Memory B cell (primary cell): ENCODE results near the gene ALPK3.

Experiments used
- ATAC-seq: fragments of 150-1000 bp; cut with Tn5 transposase; 2 replicates; pipeline ENCODE4 v1.10.0; 2021; ENCODE audit warnings: low read depth, mild to moderate bottlenecking, moderate library complexity
- DNase-seq, 2 donors: peaks; one replicate each; pipeline ENCODE4 v3.0.0; 2022; ENCODE audit warnings: low spot score in 2 of 2
- H3K27ac Mint-ChIP-seq: one replicate; pipeline ENCODE4 v1.8.0; 2022; ENCODE audit warnings: mild to moderate bottlenecking, moderate library complexity, mixed read lengths
- H3K27me3 Mint-ChIP-seq: one replicate; pipeline ENCODE4 v1.8.0; 2022; ENCODE audit warnings: mixed read lengths
- H3K36me3 Mint-ChIP-seq: one replicate; pipeline ENCODE4 v1.8.0; 2022; ENCODE audit warnings: mild to moderate bottlenecking, mixed read lengths
- H3K4me1 Mint-ChIP-seq: one replicate; pipeline ENCODE4 v1.8.0; 2022; ENCODE audit warnings: mixed read lengths
- H3K4me3 Mint-ChIP-seq: one replicate; pipeline ENCODE4 v1.8.0; 2022; ENCODE audit warnings: mild to moderate bottlenecking, moderate library complexity, mixed read lengths
- H3K9me3 Mint-ChIP-seq: one replicate; pipeline ENCODE4 v1.8.0; 2022; ENCODE audit warnings: mixed read lengths

Gene ALPK3

DNA sequence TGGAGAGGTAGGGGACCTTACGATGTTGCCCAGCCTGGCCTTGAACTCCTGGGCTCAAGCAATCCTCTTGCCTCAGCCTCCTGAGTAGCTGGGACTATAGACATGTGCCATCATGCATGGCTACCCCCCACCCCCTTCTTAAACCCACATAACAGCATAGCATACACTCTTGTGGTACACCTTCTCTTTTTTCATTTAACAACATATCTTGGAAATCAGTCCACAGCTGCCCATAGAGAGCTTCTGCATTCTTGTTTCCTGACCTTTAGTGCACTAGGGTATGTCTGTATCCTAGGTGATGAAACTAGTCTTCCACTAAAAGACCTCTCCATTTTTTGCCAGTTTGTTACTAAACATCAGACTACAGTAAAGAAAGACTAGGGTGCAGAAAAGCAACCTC, 100.3 kb downstream of the ALPK3 start:
- Mint-ChIP-seq H3K4me1 (peaks cover 4% of the 10 kb centered on the region), H3K4me3 (no peak overlapping the region), H3K36me3 (peaks cover 4% of the 10 kb centered on the region), H3K27ac (no peak overlapping the region), H3K9me3 (no peaks in the 10 kb centered on the region), H3K27me3 (peaks cover 7% of the 10 kb centered on the region)
- ATAC-seq (no peak), DNase-seq (no peak)

- peaks cover 4% of the 10 kb centered on the region for H3K4me1 Mint-ChIP-seq
- H3K36me3 Mint-ChIP-seq: peaks cover 4% of the 10 kb centered on the region
- ATAC-seq (no peak), DNase-seq (no peak)
- H3K9me3 Mint-ChIP-seq: no peaks in the 10 kb centered on the region
- no peak overlapping the region for H3K27ac Mint-ChIP-seq
- peaks cover 7% of the 10 kb centered on the region for H3K27me3 Mint-ChIP-seq
- H3K4me3 Mint-ChIP-seq: no peak overlapping the region
Measured at GRCh38 chr15:84919106-84919667, 102.0 kb downstream of the ALPK3 start.

DNA sequence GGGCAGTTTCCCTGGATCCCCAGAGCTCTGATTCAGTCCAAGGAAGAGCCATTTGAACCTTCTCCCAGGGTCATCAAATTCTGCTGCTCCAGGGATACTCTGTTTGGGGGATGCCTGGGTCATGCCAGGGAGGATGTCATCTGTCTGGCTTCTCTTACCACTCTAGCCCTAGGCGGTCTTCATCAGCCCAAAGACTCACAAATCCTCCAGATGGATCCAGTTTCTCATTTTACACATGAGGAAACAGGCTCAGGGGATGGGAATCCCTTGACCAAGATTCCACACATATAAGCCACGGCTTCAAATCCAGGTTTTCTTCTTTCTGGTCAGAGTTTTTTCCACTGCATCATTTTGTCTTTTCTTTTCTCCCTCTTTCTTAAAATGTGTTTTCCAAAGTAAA, 104.0 kb downstream of the ALPK3 start:
- H3K4me1 Mint-ChIP-seq: no peaks in the 10 kb centered on the region
- ATAC-seq (no peak), DNase-seq (no peak)
- no peaks in the 10 kb centered on the region for H3K9me3 Mint-ChIP-seq
- H3K27ac Mint-ChIP-seq: no peak overlapping the region
- no peak overlapping the region for H3K4me3 Mint-ChIP-seq
- H3K36me3 Mint-ChIP-seq: no peaks in the 10 kb centered on the region
- no peaks in the 10 kb centered on the region for H3K27me3 Mint-ChIP-seq

DNA sequence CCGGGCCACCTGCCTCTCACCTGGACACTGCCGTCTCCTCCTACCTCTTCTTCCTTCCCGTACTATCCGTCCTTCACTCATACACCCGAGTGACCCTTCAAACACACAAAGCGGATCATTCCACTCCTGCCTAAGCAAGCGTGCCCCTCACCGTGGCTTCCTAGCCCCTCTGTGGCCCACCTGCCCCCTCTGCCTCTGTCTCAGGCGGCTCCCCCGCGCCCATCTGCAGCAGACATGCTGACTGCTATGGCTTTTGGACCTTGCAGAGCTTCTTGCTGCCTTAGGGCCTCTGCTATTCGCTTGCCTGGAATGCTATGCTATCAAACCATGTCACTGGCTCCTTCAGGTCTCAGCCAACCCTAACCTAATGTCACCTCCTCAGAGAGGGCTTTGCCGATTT, 105.4 kb downstream of the ALPK3 start:
- Mint-ChIP-seq H3K4me1 (no peaks in the 10 kb centered on the region), H3K27ac (no peak overlapping the region)

More for the DNA sequence above, 105.4 kb downstream of the ALPK3 start:
- Mint-ChIP-seq H3K4me3 (no peak overlapping the region), H3K27me3 (no peaks in the 10 kb centered on the region), H3K36me3 (no peaks in the 10 kb centered on the region), H3K9me3 (no peaks in the 10 kb centered on the region)
- DNase-seq (no peak), ATAC-seq (no peak)
